ENCODE measurements around the gene PIWIL4.

DNA sequence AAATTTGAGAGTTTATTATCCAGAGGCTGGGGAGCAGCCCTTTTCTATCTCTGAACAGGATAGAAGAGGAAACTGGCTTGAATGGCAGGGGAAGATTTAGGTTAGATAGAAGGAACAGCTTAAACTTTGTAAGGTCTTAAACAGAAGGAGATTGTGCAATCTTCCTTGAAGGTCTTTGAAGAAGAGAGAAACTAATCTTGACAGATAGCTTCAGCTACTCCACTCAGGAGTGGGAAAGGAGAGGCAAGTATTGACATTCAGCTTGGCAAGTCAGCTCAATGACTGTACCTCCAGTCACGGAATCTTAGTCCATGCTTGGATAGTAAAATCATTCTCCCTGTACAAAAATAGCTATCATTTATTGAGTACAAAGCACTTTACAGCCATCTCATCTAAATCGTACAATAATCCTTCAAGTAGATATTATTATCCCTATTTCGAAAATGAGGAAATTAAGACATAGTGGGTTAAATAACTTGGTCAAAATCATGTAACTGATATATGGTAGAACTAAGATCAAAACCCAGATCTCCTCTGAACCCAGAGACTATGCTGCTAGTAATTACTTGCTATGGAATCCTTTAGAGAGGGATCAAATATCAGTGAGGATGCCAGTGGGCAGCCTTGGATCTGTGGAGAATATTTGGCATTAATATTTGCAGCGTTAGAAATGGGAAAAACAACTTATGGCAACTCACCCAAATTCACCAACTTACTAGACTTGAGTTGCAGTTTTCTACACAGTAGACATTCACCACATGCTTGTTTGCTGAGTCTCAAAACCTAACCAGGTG lies 40.3 kb upstream of the PIWIL4 start:
- TF ChIP-seq NRF1 (IDR thresholded peaks at IDR 0.05; ENCODE audit: low read depth, low read length), result no peak
- no peak for TF ChIP-seq MXI1 (IDR thresholded peaks at IDR 0.05; ENCODE audit: low read depth, low read length)
- no peak for TF ChIP-seq USF2 (IDR thresholded peaks at IDR 0.05; ENCODE audit: borderline replicate concordance, low read depth, low read length)
- TF ChIP-seq IRF3 (IDR thresholded peaks at IDR 0.05; ENCODE audit: low read depth, low read length), result no peak
- TF ChIP-seq, protein P1, sequence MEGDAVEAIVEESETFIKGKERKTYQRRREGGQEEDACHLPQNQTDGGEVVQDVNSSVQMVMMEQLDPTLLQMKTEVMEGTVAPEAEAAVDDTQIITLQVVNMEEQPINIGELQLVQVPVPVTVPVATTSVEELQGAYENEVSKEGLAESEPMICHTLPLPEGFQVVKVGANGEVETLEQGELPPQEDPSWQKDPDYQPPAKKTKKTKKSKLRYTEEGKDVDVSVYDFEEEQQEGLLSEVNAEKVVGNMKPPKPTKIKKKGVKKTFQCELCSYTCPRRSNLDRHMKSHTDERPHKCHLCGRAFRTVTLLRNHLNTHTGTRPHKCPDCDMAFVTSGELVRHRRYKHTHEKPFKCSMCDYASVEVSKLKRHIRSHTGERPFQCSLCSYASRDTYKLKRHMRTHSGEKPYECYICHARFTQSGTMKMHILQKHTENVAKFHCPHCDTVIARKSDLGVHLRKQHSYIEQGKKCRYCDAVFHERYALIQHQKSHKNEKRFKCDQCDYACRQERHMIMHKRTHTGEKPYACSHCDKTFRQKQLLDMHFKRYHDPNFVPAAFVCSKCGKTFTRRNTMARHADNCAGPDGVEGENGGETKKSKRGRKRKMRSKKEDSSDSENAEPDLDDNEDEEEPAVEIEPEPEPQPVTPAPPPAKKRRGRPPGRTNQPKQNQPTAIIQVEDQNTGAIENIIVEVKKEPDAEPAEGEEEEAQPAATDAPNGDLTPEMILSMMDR (IDR thresholded peaks at IDR 0.05), result no peak
- TF ChIP-seq SIN3A (IDR thresholded peaks at IDR 0.05; ENCODE audit: borderline replicate concordance, low read depth, low read length), result no peak
- no peak for TF ChIP-seq RFX5 (IDR thresholded peaks at IDR 0.05; ENCODE audit: low read length)
- TF ChIP-seq SMC3 (IDR thresholded peaks at IDR 0.05; ENCODE audit: low read depth, low read length), result no peak

All from SK-N-SH (cell line).